COR-L47 (cell line): Measurements from ENCODE around the gene ZFP36L2.

Experiments
- DNase-seq: peaks from one replicate; lab custom pipeline; 2025; lab: John Stamatoyannopoulos, UW

ZFP36L2 gene

DNA sequence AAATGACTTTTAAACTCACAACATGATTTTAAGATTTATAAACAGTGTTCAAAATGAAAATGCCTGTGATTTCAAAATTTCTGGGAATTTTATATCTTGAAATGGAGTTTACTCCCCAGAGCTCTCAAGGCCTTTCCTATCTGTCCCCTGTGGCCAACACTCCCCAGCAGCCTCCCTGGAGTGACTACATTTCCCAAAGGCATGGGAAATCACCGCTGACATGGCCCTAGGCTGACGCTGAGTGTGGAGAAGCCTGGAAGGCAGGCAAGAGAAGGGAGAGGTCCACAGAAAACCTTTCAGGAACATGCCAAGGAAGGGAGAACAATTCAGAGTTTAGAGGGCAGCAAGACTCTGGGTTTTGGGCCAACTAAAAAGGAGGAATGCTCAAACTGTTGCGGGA lies 20.2 kb upstream of the ZFP36L2 start:
- no peak for DNase-seq

DNA sequence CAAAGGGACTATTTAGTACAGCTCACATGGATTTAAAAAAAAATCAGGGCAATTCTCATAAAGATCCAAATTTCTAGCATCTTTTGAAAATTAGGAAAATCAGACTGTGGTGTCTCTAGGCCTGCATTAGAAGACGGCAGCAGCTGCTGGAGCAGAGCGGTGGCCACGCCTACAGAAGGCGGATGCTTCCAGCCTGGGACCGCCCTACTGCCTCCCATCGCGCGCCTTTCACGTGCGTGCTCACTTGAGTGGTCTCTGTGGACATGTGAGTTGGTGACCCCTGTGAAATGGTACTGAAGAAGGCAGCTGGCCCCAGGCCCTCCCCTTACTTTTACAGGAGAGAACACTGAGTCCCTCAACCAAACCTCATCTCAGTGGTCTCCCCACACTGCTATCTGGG lies 15.2 kb upstream of the ZFP36L2 start:
- no peak for DNase-seq

DNA sequence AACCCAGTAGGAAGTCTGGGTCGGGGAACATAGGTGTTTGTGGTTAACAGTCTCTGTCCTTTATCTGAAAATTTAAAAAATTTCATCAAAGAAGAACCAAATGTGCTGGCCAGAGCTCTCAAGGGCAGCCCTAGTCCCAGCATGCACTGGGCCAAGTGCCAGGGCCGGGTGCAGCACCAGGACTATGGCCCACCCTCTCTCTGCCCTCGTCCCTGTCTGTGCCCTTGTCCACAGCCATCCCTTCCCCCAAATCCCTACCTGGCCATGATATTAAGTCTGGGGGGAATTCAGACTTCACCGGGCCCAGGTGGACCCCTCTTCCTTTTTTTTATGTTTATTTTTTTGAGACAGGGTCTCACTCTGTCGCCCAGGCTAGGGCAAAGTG lies 14.4 kb upstream of the ZFP36L2 start:
- DNase-seq = no peak

DNA sequence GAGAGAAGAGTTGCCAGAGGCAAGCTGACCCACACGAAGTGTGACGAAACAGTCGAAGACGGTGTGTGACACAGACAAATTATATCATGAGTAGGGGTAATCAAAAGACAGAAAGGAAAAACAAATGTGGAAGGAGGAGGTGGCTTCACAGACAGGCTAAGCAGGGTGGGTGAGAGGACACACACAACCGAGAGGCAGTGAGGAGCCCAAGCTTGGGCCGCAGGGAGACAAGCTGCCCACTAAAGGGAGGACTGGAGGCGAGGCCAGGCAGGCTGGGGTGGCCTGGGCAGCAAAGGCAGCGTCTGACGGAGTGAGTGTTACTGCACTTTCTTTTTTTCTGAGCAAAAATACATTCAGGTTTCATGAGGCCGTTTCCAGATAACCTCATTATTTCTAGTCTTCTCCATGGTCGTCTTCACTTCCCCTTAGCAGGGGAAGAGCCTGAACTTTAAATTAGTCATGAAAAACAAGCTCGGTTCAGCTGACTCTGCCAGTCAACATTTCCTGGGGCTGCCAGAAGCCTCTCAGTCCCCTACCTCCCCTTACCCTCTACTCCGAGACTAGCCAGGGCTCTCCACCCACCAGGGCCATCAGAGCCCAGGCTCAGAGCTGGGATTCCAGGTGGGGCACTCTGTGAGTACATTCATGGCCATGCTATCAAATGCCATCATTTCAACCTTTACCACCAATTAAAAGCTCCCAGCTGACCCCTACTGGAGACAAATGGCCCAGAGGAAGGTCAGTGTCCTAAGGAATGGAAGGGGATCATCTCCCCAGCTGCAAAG lies 13.8 kb upstream of the ZFP36L2 start:
- DNase-seq = no peak

DNA sequence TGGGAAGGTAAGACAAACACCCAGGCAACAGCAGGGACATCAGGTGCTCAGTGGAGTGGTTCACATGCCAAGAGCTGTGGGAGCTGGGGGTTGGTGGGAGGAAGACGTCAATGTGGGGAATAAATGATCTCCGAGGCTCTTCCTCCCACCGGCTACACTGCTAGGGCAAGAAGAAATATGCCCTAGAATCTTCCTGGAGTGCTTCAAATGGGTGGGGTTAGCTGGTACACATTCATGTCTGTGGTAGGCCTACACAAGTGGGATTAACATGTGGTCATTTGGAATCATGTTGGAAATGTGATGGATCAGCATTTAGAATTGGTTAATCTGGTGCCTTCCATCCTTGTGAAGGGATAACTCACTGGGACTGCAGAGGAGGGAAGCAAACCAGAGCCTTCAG lies 12.4 kb upstream of the ZFP36L2 start:
- DNase-seq = no peak

DNA sequence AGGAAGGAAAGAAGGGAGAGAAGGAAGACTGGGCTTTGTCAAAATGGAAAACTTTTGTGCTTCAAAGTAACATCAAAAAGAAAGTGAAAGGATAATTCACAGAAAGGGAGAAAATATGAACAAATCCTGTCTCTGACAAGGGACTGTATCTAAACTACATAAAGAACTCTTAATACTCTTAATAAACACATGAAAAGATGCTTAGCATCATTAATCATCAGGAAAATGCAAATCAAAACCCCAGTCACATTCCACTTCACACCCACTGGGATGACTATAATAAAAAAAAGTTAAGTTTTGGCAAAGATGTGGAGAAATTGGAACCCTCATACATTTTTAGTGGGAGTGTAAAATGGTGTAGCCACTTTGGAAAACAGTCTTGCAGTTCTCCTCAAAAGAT lies 11.8 kb upstream of the ZFP36L2 start:
- no peak for DNase-seq

DNA sequence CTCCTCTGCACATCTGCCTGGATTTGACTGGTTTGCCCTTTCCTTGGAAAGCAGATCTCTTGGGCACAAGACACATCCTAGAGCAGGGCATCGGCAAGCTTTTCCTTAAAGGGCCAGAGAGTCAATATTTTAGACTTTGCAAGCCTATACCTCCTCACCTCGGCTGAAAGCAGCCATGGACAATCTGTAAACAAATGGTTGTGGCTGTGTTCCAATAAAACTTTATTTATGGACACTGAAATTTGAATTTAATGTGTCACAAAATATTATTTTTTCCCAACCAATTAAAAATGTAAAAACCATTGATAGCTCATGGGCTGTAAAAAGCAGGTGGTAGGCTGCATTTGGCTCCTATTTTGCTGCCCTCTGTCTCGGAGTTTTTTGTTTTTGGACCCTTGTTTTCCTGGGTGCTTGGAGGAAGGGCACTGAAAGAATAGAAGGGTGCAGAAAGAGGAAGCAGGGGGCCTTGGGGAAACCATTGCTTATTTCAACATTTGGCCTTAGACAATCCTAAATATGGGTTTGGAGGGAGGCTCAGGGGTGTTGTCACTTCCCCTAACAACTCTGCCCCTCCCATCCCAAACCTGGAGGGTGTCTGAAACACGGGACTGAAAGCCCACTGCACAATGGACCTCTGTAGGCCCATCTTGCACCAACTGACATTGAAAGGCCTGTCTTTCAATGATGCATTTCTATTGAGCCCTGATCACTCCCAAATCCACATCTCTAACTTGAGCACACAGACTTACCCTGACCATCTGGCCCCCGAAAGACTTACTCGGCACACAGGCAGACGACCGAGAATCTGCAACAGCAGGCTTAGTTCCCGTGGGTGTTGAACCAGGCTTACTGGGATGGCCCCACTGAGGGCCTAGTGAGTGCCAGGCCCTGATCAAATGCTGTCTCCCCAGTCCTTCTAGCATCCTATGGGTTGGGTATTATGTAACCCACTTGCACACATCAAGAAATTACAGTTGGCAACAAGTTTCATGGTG lies 7.1 kb upstream of the ZFP36L2 start:
- no peak for DNase-seq

DNA sequence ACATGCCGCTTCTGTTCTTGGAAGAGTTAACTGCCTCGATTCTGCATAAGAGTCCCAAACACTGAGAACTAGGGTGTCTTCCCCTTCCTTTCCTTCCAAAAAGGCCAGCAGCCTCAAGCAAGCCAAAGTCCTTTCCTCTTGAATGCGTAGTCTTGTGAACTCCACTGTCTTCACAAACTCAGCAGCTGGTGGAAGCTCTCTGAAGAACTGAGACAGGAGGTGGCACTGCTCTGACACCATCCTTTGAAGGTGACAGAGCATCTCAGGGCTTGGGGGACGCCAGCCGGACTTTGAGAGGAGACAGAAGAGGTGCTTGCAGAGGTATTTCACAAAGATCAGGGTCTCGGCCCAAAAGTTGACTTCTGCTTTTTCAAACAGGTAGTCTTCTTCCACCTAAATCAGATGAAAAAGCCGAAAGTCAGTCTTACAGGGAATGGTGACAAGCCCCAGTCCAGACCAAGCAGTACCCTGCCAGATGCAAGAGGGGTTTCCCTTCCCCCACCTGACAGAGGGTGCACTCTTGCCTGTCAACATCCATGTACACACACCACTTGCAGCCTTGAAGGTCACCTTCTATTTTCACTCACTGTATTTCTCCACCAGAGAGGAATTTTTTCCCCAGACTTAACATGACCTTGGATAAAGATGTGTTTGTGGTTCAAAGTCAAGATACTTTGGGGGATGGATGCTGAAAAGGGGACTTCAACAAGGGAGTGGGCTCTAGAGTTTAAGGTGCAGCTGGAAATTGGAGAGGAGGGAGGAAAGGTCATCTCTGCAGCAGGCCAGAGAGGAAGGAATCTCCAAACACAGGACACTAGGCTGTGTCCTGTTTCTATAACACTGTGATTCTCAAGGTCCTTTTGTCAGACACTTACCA lies 4.8 kb upstream of the ZFP36L2 start:
- DNase-seq = no peak

DNA sequence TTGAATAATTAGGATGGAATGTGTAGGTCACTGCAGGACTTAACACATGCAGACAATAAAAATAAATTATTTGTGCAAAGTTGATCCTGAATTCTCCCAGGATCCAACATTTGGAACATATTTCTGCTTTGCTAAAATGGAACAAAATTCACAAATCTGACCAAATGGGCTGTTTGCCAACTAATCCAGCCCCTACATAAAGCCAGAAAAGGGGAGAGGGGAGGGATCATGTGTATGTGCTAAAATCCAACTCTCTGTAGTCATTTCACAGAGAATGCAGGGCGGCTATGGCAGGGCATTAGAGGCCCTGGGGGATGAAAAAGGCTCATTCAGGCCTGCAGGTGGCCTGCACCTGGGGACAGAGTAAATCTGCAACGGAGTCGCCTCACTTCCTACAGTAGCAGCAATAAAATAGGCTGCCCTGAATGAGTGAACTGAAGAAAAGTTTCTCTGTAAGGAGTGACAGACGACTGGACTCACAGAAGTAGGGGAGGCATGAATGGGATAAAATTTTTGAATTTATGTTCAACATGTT lies 4.0 kb upstream of the ZFP36L2 start:
- no peak for DNase-seq

DNA sequence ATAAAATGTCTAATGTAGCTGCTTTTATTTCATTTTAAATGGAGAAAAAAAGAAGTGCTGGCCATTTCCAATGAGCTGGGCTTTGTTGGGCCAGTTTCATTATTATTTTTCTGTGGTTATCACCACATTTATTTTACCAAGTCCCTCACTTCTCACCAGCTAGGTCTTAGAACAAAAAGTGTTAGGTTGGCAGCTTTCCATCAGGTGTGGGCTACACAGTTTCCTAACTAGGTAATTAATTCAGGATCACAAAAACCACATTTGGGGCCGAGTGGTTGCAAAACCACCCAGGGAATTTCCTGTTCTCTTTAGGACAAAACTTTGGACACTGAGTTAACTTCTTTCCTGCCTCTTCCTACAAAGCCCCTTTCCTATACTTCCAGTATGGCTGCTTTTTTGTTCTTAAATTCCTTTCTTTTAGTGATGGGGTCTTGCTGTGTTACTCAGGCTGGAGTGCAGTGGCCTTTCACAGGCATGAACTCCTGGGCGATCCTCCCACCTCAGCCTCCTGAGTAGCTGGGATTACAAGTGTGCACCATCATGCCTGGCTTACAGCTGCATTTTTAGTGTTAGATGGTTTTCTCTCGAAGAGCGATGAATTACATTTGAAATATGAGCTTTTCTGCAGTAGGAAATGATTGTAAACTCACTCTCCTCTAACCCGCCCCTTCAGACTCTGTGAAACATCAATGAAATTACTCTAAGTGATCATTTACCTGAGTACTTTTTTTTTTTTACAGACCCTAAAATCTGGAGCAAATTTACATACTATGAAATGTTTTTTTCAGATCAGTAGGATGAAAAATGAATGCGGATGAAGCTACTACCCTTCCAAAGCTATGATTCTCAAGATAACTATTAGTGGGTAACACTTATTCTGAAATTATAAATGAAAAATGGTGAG lies 2.6 kb upstream of the ZFP36L2 start:
- no peak for DNase-seq

DNA sequence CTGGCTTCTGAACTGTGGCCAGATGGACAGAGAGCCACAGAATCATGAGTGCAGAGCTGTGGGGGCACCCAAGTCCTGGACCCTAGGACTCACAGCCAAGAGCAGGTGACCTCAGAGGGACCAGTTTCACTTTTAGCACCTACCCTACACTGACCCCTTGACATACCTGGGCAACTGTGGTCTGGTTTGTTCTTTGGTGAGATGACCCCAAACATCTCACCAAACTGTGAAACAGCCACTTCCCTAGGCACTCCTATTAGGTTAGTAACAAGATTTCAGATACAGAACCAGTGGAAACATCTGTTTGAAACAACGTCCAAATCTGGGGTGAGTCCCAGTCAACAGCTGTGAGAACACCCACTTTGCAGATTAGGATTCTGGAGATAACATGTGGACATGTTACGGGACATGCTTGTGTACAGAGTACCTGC lies 1.9 kb upstream of the ZFP36L2 start:
- no peak for DNase-seq

DNA sequence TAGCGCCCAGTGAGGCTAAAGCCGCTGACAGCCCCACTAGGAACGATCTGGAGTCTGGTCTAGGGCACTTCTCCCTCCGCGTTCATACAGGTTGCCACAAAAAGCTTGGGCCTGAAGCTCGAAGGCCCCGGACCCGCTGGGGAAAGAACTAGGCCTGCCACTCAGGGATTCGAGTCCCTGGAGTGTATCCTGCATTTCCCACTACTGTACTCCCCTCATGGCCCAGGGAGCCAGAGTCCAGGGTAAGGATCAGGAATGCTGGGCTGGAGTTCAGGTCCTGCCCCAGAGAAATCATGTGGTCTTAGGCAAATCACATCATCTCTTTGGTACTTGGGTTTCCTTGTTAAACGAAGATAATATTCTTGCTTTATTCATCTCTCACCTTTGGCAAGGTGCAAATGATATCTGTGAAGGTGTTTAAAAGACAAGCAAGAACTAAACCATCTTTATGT lies 1.4 kb upstream of the ZFP36L2 start:
- DNase-seq = no peak

DNA sequence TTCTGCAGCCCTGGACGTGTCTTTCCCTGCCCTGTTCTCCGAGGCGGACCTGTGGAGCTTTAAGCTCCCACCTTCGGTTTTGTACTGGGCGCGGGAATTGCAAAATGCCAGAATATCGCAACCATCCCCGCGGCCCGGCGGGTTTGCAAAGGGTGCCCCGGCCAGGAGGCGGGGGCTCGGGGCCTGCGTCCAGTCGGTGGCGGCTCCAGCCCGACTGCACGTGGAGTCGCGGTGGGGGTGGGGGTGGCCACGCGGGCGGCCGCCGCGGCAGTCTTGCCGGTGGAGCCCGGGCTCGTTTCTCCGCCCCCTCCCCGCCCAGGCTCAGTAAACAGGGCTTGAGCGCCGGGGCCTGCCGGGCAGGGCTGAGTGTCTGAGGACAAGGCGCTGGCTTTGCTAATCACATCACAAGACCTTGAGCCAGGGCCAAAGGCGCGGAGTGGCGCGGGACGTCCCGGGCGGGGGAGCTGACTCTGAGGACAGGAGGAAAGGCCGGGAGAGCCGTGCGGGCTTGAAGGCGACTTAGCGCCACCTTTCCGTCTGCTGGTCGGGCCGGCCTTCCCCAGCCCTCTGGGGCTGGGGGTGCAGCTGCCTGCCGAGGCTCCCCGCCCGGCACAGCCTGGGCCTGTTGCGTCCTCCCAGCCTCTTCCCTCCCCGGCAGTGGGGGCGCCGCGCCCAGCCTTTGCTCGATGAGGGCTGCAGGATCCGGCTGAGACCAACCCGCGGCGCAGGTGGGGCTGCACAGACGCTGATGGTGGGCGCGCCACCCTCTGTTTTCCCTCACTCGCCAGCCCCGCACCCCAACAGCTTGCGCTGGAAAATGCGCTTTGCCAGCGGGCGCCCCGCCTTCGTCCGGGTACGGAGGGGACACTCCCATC lies 786 bp upstream of the ZFP36L2 start:
- DNase-seq = peak; percentile 66

DNA sequence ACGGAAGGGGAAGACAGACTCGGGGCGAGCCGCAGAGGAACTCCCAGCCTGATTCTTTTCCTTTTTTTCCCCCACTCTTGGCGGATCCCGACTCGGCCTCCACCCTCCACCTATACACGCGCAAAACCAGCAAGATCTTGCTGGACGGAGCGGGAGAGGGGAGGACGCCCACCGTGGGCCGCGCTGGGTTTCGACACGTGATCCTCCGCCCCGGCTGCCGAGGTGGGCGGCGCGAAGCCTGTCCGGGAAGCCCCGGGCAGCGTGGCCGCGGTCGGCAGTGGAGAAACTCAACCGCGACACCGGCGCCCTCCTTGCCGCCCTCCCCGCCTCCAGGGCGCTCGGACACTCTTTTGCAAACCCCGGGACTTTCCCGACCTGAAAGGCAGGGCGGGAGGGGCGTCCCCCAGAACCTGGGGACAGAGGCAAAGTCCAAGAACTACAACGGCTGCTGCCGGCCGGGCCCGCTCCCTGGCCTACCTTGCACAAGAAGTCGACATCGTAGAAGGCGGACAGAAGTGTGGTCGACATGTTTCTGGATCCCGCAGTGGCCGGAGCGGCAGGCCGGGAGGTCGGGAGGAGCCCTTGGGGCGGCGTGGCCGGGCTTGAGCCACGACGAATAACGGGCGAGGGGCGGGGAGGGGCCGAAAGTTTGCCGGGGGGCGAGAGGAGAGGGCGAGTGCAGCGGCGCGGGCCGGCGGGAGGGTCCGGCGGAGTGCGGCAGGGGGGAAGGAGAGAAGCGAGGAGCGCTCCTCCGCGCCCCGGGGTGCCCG lies 433 bp downstream of the ZFP36L2 start:
- DNase-seq = peak; percentile 25

DNA sequence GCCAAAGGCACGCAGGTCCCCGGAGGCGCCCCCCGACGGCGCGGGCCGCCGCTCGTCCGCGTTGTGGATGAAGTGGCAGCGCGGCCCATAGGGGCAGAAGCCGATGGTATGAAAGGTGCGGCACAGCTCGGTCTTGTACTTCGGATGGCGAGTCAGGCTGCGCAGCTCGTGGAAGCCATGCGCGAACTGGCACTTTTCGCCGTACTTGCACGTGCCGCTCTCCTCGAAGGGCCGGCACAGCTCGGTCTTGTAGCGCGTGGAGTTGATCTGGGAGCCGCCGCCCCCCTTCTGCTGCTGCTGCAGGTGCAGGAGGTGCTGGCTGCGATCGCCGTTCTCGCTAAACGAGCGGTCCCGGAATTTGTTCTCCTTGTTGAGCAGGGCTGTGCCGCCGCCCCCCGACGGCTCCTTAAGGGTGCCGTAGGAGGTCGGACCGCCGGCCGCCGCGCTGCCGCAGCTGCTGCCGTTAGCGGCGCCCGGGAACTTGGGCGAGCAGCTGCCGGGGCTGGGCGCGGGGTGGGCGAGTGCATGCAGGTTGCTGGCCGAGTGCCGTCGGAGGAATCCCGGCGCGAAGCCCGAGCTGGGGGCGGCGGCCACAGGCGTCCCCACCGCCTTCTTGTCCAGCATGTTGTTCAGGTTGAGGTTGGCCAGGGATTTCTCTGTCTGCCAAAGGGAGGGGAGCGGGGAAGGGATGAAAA lies 1.2 kb downstream of the ZFP36L2 start:
- no peak for DNase-seq

DNA sequence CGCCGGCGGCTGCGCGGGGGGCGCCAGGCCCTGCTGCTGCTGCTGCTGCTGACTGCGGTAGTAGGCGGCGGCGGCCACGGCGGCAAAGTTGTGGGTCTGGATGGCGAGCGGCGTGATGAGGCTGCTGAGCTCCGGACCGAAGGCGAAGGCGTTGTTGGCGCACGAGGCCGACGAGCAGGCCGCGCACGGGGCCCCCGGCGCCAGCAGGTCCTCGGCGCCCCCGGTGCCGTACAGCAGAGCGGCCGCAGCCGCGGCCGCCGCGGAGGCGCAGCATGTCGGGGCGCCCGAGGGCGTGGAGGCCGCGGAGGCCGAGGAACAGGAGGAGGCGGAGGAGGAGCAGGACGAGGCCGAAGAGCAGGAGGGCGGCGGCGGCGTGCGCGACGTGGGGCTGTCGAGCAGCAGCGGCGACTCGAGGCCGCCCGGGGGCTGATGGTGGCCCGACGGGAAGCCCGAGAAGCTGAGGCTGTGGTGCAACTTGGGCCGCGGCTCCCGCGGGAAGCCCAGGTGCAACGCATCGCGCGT lies 1.8 kb downstream of the ZFP36L2 start:
- no peak for DNase-seq

DNA sequence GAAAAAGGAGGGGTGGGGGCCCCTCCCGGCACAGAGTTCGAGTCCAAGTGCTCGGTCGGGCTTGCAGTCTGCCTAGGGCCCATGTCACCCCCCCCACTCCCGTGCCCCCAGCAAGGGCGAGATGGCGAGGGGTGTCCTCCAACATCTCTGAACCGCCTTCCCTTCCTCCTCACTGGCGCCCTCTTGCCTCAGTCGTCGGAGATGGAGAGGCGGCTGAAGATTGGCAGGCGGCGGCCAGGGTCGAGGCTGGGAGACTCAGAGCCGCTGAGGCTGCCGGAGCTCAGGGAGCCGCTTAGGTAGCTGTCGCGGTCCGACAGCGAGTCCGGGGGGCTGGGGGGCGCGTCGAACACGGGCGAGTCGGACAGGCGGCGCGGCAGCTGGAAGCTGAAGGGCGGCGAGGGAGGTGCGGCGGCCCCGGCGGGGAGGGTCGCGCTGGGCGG lies 2.3 kb downstream of the ZFP36L2 start:
- DNase-seq = no peak

DNA sequence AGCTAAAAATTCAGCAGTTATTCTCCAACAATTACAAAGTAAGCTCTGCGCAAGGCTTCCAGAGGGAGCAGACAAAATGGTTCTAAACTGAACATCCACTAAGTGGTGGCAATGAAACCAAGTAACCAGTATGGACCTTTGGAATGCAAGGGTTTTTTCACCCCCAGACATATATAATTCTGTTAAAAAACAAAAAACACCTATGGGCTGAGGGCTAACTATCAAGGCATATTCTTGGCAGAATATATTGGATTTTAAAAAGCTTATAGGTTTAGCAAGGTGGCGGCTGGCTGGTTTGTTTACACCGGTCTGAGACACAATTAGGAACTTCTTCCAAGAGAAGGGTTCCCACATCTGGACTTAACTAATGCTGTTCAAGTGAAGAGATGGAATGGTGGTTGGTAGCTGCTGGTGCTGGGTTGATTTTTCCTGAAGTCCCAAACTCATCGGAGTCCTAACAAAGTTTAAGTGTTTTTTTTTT lies 2.8 kb downstream of the ZFP36L2 start:
- no peak for DNase-seq
